ENCODE data around the gene DPP3. TPM values are rescaled to one million over a fixed set of nuclear protein-coding genes. Genes with fewer than 3 reads are reported as not detected.

The DPP3 gene
- polyA plus RNA-seq, 1 of the 3 experiments (the other 2 are of a cell fraction): 70.6 TPM

DNA sequence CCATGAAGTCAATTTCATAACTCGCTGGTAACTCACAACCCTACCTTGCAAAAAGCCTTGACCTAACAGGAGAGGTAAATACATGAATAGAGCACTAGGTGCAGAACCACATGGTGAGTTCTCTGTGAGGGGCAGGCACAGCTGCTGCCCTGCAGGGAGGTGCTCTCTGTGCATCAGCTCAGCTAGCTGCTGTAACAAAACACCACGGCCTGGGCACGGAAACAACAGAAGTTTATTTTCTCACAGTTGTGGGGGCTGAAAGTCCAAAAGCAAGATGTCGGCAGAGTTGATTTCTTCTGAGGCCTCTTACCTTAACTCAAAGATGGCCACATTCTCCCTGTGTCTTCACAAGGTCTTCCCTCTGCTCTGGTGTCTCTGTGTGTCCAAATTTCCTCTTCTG, 28.6 kb upstream of the DPP3 start:
- H3K36me3 ChIP-seq (replicated peaks in 1 of 2; ENCODE audit: control insufficient read depth in 1 of 2, insufficient read depth in 2 of 2, low read length in 1 of 2): no peaks in the 10 kb centered on the region
- no peaks in the 10 kb centered on the region for H3K9me2 ChIP-seq
- no peak overlapping the region for H3K4me2 ChIP-seq
- H3K9me3 ChIP-seq: no peaks in the 10 kb centered on the region
- no peaks in the 10 kb centered on the region for H3K79me2 ChIP-seq (ENCODE audit: insufficient read depth)
- H4K20me1 ChIP-seq (ENCODE audit: insufficient read depth): no peaks in the 10 kb centered on the region
- H3F3A ChIP-seq (replicated peaks; ENCODE audit: insufficient read depth): no peaks in the 10 kb centered on the region
- TF ChIP-seq, protein P1, sequence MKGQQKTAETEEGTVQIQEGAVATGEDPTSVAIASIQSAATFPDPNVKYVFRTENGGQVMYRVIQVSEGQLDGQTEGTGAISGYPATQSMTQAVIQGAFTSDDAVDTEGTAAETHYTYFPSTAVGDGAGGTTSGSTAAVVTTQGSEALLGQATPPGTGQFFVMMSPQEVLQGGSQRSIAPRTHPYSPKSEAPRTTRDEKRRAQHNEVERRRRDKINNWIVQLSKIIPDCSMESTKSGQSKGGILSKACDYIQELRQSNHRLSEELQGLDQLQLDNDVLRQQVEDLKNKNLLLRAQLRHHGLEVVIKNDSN (IDR thresholded peaks at IDR 0.05; ENCODE audit: borderline replicate concordance, low read depth): no peak
- no peak for TF ChIP-seq NRF1 (IDR thresholded peaks at IDR 0.05; ENCODE audit: low read depth, low read length)
- TF ChIP-seq CHD2 (IDR thresholded peaks at IDR 0.05; ENCODE audit: low read length, partially characterized antibody): no peak
- TF ChIP-seq RAD21 (IDR thresholded peaks at IDR 0.05; ENCODE audit: low read length): no peak
- TF ChIP-seq EZH2phosphoT487 (IDR thresholded peaks at IDR 0.05; ENCODE audit: borderline replicate concordance, low read depth): no peak
- no peak for TF ChIP-seq FOXM1 (IDR thresholded peaks at IDR 0.05; ENCODE audit: low read depth)
- no peak for TF ChIP-seq ELF1 (IDR thresholded peaks at IDR 0.05)
- WGBS (ENCODE audit: low lambda C conversion rate): 16% methylated on average over 4 of the region's 4 CpGs
- ChIA-PET POLR2A (no interaction called here), CTCF (no interaction called here)
- H2AFZ ChIP-seq (ENCODE audit: low read depth): no peak overlapping the region
- H3K4me3 ChIP-seq (ENCODE audit: low read depth in 2 of 2, low read length in 1 of 2): no peak overlapping the region
- no peak for DNase-seq
- peaks cover 9% of the 10 kb centered on the region for H3K27me3 ChIP-seq (ENCODE audit: insufficient read depth)
- no peak overlapping the region for H3K27ac ChIP-seq (ENCODE audit: low read depth in 2 of 2, low read length in 1 of 2)
- H3K4me1 ChIP-seq (ENCODE audit: control insufficient read depth in 1 of 2, insufficient read depth in 2 of 2, low read depth in 1 of 2, low read length in 1 of 2): no peaks in the 10 kb centered on the region
- H3K9ac ChIP-seq: no peak overlapping the region

DNA sequence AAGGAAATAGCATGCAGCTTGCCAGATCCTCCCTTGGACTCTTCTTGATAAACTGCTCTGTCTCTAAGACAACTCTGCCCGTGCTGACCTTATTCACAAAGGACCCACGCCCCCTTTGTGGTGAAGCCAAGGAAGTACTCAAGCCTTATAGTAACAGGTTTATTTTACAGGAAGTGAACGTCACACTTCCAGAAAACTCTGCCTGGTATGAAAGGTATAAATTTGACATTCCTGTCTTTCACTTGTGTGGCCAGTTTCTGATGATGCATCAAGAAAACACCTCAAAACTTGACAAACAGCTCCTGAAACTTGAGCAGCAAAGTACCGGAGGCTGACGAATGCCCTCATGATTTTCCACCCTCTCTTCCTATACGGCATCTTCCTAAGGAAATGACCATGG, 26.0 kb upstream of the DPP3 start:
- 20% methylated on average over 6 of the region's 6 CpGs for WGBS (ENCODE audit: low lambda C conversion rate)
- Histone ChIP-seq H2AFZ (ENCODE audit: low read depth) (no peak overlapping the region), H3K27me3 (ENCODE audit: insufficient read depth) (no peaks in the 10 kb centered on the region; the same call in 1 of the 2 replicates), H4K20me1 (ENCODE audit: insufficient read depth) (no peaks in the 10 kb centered on the region), H3K36me3 (replicated peaks in 1 of 2; ENCODE audit: control insufficient read depth in 1 of 2, insufficient read depth in 2 of 2, low read length in 1 of 2) (no peaks in the 10 kb centered on the region), H3F3A (replicated peaks; ENCODE audit: insufficient read depth) (no peaks in the 10 kb centered on the region), H3K27ac (ENCODE audit: low read depth in 2 of 2, low read length in 1 of 2) (no peak overlapping the region), H3K4me1 (ENCODE audit: control insufficient read depth in 1 of 2, insufficient read depth in 2 of 2, low read depth in 1 of 2, low read length in 1 of 2) (no peaks in the 10 kb centered on the region), H3K4me3 (ENCODE audit: low read depth in 2 of 2, low read length in 1 of 2) (no peak overlapping the region), H3K9me3 (no peaks in the 10 kb centered on the region), H3K9me2 (no peaks in the 10 kb centered on the region), H3K79me2 (ENCODE audit: insufficient read depth) (no peaks in the 10 kb centered on the region), H3K9ac (no peak overlapping the region), H3K4me2 (no peak overlapping the region)
- TF ChIP-seq RAD21 (IDR thresholded peaks at IDR 0.05; ENCODE audit: low read length) (no peak), FOXJ3 (CRISPR knock-in tag; IDR thresholded peaks at IDR 0.05) (no peak), NFIC (IDR thresholded peaks at IDR 0.05; ENCODE audit: borderline replicate concordance) (no peak), RXRA (IDR thresholded peaks at IDR 0.05; ENCODE audit: borderline replicate concordance, low read depth) (no peak), EZH2phosphoT487 (IDR thresholded peaks at IDR 0.05; ENCODE audit: borderline replicate concordance, low read depth) (no peak), TEAD4 (IDR thresholded peaks at IDR 0.05; ENCODE audit: borderline replicate concordance, insufficient read depth) (no peak), GATA2 (CRISPR knock-in tag; IDR thresholded peaks at IDR 0.05) (no peak), YY1 (IDR thresholded peaks at IDR 0.05; ENCODE audit: low read depth) (no peak)
- TF ChIP-seq, protein P2, sequence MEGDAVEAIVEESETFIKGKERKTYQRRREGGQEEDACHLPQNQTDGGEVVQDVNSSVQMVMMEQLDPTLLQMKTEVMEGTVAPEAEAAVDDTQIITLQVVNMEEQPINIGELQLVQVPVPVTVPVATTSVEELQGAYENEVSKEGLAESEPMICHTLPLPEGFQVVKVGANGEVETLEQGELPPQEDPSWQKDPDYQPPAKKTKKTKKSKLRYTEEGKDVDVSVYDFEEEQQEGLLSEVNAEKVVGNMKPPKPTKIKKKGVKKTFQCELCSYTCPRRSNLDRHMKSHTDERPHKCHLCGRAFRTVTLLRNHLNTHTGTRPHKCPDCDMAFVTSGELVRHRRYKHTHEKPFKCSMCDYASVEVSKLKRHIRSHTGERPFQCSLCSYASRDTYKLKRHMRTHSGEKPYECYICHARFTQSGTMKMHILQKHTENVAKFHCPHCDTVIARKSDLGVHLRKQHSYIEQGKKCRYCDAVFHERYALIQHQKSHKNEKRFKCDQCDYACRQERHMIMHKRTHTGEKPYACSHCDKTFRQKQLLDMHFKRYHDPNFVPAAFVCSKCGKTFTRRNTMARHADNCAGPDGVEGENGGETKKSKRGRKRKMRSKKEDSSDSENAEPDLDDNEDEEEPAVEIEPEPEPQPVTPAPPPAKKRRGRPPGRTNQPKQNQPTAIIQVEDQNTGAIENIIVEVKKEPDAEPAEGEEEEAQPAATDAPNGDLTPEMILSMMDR (IDR thresholded peaks at IDR 0.05): no peak
- TF ChIP-seq, protein P1 (IDR thresholded peaks at IDR 0.05; ENCODE audit: borderline replicate concordance, low read depth): no peak
- TF ChIP-seq, protein P3, sequence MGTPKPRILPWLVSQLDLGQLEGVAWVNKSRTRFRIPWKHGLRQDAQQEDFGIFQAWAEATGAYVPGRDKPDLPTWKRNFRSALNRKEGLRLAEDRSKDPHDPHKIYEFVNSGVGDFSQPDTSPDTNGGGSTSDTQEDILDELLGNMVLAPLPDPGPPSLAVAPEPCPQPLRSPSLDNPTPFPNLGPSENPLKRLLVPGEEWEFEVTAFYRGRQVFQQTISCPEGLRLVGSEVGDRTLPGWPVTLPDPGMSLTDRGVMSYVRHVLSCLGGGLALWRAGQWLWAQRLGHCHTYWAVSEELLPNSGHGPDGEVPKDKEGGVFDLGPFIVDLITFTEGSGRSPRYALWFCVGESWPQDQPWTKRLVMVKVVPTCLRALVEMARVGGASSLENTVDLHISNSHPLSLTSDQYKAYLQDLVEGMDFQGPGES (IDR thresholded peaks at IDR 0.05; ENCODE audit: low read depth, low read length): no peak
- ChIA-PET CTCF (interaction anchor here (0.6 to 1.7 kb wide), 2 partner anchors 15 to 239 kb away, joined by 3 to 5 read pairs; partner anchors contain the start of gene MRPL11), POLR2A (no interaction called here)
- no peak for DNase-seq
